ENCODE data around the gene NR4A1.

The NR4A1 gene

DNA sequence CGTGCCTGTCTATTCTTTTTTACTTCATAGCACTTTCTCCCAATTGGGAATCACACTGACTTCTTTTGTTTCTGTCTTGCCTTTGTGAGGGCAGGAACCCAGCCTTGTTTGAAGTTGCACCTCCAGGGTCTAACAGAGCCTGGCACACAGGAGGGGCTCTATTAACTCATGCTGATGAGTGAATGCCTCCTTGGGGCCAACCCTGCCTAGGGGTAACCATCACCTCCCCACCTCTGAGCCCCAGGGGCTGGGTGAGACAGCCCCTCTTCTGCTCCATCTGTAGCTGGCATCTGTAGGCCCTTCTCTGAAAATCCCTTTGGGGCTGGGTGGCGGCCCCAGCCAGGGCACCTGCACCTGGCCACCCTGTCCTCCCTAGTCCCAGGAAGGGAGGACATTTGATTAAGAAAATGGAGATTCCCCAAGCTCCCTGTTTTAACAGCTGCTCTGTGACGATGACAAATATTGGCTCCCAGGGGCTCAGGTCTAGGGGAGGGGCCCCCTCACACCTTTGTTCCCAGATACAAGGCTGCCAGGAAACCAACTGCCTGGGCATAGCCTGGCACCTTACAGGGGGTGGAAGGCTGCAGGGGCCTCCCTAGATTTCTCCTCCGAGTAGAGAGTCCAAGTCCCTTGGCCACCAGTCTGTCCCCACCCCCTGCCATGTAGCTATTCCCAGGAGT, 32.7 kb upstream of the NR4A1 start:
- no peak for DNase-seq

DNA sequence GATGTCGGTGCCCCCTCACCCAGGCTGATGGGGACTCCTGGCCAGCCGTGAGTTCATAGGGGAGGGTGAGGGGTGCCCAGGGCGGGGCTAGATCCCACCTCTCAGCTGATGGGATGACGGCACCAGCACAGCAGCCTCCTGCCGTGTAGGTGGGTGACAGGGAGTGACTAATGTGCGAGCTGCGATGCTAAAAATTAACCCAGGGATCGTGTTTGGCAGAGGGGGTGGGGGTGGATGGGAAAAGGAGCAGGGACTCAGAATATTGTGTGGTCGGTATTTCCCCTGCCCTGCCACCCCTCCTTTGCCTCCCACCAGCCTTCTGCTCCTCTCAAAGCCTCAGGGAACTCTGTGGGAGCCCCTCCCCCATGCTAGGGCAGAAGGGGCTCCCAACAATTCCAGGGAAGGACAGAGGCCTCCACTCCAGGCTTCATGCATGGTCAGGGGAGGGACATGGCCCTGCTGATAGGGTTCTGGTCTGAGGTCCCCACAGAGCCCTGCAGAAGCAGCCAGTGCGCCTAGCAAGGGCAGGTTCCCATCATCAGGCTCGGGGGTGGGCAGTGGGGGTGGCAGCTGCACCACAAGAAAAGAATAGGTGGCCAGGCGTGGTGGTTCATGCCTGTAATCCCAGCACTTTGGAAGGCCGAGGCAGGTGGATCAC, 32.0 kb upstream of the NR4A1 start:
- DNase-seq = no peak

DNA sequence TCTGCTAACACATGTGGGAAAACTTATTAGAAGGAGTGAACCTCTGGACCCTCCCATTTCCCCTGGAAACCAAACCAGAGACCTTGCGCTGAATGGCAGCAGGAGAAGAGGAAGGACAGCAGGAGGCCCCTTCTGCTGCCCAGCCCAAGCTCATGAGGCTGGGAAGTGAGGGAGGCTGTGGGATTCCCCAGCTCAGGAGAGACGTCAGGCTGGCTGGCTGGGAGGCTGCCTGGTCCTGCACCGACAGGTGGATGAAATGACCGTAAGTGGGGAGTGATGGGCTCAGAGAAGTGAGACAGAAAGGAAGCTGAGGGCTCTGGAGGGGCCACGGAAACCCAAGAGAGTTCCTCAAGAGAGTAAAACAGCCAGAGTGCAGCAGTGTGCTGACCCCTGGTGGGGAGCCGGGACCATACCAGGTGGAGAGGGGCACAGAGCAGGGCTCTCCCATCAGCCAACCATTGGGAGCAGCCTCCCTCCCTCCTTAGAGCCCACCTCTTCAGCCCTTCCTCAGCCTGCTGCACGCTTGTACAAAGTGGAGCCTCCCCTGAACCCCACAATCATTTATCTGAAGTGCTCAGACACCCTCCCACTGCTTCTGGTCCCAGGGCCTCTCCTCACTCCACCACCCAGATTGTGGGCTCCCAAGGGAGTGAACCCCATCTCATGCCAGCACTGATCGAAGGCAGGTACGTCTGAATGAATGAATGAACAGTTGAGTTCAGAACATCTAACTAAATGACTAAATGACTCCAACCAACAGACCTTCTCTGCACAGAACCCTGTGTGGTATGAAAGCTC, 30.5 kb upstream of the NR4A1 start:
- DNase-seq = peak in 3 of 4 experiments; percentile 11 to 60 (median 38)

DNA sequence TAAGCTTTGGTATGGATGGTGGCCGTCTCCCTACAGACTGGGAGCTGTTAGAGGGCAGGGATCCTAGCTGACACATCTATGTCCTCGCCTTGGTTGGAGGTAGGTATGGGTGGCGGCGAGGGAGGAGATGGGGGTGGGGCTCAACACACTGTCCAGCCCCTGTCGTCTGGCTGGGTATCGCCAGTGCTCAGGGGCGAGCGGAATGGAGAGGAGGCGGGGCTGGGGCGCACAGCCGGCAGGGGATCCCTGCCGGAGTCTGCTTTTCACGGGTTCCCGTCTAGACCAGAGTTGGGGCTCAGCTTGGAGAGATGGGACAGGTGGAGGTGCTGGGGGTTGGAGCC, 28.4 kb upstream of the NR4A1 start:
- DNase-seq = peak in 1 of 4 experiments; percentile 31

DNA sequence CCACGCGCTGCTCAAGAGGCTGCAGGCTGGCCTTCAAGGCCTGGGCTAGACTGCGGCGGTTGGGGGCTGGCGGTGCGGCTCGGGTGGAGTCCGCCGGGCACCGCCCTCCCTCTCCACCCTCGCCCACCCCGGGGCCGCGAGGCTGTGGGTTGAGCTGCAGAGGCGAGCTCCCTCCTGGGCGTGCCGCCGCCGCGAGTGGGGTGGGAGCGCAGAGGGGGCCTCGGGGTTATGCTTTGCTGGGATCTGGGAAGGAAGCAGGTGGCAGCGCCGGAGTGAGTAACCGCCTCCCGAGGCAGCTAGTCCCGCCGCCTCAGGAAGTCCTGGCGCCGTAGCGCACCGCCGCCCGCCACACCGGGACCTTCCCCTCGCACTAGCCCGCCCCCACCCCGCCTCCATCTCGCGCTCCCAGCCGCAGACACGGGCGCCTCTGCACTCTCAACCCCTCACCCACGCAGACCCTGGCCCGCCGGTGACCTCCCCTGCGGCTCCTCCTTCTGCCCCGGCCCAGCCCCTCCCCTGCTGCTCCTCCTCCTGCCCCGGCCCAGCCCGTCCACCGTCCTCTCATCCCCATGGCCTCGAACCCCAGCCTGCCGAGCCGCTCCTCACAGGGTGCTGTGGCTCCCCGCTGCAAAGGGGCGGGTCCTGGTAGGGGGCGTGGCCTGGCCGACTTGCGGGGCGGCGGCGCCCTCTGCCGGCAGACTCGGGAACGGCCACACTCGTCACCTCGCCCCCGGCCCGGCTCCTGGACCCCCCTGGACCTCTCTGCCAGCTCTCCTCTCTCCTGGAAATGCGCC, 27.9 kb upstream of the NR4A1 start:
- DNase-seq = peak; percentile 80 to 92 (median 84)

DNA sequence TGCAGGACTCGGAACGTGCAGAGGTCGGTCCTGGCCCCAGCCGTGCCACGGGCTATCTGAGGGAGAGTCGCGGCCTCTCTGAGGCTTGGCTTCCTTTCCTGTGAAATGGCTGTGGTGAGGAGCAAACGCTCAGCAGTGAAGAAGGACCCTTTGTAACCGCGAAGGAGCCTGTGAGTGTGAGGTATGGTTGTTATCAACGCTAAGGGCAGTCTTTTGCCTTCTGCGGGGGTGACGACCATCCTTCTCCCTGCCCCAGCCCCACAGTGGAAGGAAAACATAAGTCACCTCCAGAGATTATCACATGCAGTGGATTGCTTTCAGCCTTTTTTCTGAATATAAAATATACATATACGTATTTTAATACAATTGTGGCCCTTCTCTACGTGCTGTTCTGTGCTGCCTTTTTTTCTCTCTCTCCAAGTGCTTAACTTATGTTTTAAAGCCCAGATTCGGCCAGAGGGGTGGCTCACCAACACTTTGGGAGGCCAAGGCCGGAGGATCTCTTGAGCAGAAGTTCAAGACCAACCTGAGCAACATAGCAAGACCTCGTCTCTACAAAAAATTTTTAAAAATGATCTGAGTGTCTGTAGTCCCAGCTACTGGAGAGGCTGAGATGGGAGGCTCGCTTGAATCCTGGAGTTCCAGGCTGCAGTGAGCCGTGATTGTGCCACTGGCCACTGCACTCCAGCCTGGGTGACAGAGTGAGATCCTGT, 27.1 kb upstream of the NR4A1 start:
- no peak for DNase-seq

DNA sequence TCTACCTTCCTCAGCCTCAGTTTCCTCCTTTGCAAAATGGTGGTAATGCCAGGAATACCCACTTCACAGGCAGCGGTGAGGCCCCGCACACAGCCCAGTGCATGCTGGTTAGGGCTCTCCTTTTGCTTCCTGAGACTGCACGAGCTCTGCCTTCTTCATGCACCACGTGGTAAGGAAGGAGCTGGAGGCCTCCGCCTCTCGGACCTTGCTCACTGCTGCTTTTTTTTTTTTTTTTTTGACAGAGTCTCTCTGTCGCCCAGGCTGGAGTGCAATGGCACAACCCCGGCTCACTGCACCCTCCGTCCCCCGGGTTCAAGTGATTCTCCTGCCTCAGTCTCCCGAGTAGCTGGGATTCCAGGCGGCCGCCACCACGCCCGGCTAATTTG, 26.4 kb upstream of the NR4A1 start:
- no peak for DNase-seq

DNA sequence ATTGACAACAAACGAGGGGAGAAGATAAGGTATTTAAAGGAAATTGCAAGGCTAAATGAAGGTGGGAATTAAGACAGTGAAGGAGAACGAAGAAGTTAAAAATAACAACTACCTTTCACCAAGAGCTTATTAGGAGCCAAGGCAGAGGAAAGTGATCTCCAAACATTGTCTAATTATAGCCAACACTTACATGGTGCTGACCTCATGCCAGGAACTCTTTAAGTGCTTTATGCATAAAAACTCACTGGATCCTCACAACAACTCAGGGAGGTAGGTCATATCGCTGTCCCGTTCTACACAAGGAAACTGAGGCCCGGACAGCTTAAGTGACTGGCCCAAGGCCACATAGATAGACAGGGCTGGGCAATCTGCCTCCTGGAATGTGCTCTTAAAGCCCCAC, 25.0 kb upstream of the NR4A1 start:
- no peak for DNase-seq

DNA sequence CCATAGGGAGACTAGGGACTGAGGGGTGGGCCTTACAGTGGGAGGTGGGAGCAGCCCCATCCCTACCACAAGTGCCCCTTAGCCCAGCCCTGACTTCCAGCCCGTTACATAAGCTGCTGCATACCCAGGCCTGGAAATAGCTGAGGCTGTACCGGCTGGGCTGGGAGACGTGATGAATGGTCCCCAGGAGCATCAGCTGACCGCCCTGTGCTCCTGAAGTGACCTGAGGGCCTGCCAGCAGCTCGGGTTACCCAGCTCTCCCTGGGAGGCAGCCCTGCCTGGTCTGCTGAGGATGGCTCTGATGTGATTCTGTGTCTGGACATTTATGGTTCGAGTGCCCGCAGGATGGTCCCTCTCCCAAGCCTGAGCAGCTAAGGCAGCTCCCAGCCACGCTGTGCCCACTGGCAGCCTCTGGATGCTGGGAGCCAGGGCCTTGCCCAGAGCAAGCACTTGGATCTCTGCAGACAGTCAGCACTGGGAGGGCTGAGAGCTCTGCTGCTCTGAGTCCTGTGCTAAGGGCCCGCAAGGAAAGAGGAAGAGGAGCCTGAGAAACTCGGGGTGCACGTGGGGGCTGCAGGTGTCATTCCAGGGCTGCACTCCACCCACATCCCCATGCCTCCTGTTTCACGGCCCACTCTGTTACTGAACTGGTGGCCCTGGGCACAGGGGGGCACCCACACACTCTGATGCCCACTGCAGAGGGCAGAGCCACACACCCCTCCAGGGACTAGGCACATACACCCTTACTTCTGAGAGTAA, 24.0 kb upstream of the NR4A1 start:
- no peak for DNase-seq

DNA sequence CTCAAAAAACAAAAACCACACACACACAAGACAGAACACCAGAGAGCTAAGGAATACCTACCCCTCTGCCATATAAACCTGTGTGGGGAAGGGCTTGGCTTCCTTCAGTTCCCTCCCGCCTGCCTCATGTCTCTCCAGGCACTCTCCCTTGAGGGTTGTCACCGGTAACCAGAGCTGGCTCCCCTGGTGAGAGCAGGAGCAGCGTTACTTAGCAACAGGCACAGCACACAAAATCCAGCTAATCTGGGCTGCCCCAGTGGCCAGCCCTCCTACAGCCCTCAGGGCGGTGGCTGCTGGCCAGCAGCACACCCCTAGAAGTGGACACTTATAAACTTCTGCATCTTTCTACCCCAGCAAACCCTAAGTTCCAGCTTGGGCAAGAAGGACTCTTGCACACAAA, 21.6 kb upstream of the NR4A1 start:
- no peak for DNase-seq

DNA sequence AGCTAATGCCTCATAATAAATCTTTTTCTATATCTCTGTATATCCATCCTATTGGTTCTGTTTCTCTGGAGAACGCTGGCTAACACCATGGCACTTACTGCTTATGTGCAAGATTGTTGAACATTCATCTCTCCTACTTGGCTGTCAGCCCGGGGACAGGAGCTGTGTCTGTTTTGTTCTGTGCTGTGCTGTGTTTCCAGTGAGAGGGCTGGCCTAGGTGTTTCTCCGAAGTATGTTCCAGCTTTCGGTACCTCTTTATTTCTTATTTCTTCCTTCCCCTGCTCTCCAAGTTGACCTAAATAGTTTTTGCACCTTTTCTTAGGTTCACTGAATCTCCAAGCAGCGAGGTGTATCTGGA, 18.8 kb upstream of the NR4A1 start:
- DNase-seq = no peak

DNA sequence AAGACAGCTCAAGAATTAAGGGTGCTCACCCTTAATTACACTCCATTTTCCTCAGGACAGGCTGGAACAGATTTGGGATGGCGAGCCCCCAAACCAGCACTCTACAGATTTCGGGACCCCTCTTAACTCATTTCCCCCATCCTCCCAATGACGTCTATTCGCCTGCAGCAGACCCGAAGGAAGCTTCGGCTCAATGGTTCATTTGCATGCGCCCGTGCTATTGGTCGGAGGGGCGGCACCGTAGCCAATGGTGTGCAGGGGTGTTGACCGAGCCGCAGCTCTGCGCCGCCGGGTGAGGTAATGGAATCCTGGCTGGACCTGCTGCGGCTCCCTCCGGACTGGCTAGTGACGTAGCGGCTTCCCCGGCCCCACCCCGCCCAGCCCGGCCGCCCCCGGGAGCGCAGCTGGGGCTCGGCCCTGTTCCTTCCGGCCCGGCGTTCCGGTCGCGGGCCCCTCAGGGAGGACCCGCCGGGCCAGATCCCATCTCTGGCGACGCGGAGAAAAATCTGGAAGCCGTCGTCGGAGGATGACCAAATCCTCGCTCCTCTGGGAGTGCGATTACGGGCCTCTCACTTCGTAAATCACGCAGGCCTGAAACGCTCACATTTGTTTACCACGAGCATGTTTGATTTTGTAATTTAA, 18.3 kb upstream of the NR4A1 start:
- peak; percentile 57 to 79 (median 65) for DNase-seq

DNA sequence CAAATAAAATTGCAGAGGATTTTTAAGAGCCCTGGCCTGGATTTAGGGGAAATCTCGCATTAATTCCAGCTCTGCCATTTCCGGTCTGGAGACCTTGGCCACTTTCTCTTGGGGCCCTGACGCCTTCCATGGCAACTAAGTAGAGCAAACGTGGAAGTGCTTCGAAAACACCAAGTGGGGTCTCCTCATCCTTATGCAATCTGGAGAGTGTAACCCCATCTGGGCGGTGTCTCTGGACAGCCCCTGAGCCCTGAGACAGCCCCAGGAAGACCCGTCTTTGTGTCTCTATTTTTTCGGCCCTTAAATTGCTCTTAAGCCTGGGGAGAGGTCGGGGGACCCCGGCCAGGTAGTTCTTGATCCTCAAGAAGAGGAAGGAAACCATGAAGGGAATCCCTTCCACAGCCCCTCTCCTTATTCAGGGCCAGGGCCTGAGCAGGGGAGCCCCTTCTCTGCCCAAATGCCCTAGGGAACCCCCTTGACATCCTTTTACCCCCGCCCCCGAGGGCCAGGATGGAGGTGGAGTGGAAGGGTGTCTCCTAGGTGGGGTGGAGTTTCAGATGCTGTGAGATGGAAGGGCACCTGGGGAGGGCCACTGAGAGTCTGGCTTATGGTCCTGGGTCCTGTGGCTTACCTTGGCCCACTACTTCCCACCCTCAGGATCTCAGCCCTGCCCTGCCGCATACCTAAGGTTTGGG, 17.6 kb upstream of the NR4A1 start:
- DNase-seq = no peak

DNA sequence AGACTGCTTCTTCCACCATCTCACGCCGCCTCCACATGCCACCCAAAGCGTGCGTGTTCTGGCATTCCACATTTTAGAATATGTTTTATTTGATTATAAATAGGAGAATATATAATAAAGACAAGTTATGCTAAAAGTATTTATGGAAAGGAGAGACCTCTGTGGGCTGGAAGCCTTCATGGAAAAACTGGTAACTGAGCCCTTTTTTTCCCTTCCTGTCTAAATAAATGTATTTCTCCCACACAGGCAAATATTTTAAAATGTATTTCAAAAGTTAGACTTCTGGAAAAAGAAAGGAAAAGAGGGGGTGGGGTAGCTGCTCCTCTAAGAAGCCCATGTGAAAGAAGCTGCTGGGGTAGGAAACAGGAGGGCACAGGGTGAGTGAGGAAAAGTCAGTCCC, 16.1 kb upstream of the NR4A1 start:
- DNase-seq = no peak

DNA sequence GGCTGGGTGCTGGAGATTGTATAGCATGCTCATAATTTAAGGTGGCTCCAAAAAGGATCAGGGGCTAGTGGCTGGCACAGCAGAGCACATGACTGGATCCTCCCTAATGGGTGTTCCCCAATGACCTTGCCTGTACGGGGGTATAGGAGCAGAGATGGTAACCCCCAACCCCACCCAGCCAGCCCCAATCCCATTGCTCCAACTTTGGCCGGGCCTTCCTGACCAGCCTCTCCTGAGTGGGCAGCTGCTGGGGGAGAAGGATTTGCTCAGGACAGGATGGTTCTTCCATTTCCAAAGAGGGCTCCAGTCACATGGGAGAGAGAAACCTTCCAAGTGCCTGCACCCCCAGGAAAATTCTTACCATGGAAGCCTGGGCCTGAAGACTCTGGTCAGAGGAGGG, 15.3 kb upstream of the NR4A1 start:
- no peak for DNase-seq

DNA sequence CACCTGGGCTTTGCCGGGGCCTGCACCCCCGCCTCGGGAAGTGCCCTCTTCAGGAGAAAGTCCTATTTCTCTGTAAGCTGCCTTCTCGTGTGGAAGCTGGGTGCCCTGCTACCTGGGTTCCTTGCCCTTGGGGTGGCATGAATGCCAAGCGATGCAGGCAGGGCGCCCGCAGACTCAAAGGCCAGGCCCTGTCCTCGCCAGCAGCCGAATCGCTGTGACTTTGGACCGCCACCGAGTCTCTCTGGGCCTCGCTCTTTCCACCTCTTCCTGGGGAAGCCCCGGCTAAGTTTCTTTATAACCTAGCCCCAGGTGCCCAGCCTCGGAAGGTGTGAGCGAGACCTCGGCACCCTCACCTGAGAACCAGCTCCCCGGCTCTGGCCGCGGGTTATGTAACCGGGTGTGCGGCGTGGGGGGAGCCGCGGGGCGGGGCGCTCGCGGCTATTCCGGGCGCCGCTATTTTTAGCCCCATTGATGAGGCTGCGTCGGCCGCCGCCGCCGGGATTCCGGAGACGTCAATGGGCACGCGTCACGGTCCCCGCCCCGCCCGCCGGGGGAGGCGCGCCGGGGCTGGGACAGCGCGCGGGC, 14.6 kb upstream of the NR4A1 start:
- DNase-seq = peak; percentile 41 to 78 (median 65)

DNA sequence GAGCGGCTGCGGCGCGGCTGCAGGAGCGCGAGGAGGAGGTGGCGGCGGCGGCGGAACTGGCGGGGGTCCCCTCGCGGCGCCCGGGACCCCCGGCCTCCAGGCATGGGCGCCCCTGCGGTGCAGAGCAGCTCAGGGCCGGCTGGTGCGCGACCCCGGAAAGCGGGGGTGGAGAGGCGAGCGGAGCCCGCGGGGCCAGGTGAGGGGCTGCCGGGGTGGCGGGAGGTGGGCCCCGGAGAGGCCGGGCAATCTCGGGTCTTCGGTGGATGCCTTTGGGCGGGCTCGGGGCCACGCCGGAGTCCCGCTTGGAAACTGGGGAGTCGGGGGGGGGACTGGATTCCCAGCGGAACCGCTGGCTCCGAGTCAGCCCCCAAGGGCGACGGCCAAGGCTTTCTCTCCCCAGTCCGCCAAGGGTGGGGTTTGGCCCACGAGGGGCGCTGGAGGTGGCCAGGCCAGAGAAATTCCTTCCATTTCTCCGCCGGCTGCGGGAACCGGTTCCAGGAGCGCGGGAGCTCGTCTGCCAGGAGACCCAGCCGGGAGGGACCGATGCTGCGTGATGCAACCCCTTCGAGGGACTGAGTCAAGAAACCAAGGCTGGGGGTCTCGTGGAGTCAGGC, 13.9 kb upstream of the NR4A1 start:
- DNase-seq = no peak

DNA sequence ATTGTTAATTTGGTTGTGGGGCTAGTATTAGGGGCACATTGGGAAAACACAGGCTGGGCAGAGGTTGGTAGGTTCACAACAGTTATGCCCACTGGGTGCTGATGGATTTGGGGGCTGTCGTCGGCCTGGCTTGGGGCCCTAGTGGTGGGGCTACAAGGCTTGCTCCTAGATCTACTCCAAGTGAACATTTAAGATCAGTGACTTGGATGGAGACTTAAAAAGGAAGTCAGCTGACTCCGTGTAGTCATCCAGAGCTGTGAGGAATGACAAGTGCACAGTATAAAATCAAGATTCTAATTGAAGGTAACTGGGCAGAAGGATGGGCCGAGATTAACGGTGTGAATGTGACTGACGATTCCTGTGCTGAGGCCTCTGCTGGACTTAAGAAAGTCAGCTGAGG, 12.8 kb upstream of the NR4A1 start:
- no peak for DNase-seq

DNA sequence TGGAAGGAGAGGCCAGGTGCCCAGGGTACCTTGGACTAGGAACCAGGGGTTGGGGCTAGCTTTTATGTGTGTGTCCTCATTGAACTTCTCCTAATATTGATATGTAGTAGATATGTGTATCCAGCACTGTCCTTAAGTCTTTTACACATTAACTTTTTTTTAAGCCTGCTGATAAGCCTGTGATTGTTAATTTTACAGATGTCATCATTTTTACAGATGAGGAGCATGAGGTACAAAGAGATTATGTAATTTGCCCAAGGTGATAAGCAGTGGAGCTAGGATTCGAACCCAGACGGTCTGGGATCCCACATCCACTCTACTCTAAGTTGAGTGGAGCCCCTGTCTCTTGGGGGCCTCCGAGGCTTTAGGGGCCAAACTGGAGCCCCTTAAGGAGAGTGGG, 10.2 kb upstream of the NR4A1 start:
- no peak for DNase-seq

DNA sequence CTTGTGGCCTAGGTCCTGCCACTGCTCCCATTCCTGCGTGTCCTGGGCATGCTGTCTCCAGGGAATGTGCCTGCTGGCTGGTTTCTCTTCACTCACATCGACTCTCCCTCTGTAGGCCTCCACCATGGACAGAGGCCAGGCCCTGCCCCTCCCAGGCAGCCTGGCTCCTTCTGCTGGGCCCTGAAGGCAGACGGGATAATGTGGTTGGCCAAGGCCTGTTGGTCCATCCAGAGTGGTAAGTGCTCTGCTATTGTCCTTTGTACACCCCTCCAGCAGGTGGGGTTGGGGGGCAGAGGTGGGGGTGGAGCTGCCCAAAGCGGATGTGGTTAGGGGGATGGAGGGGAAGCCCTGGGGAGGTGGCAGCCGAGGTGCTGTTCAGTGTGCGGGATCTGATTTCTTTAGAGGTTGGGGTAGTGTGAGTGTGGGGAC, 9.5 kb upstream of the NR4A1 start:
- DNase-seq = peak in 2 of 4 experiments; percentile 15 to 31
